Fibroblast of lung (primary cell): Measurements from ENCODE around the gene WDFY3. TPM values are rescaled to one million over a fixed set of nuclear protein-coding genes. Genes with fewer than 3 reads are reported as not detected.

Source experiments
- DNase-seq, 2 donors: peaks; one replicate each; pipeline versions ENCODE4 v3.0.0 to v3.0.0-alpha.2; 2010; ENCODE audit warnings: low read depth in 2 of 2
- H2AFZ ChIP-seq: 2 replicates; pipeline ENCODE4 v1.5.1; 2012; ENCODE audit warnings: low read length, control low read depth, inconsistent platforms
- H3K27ac ChIP-seq: 2 replicates; pipeline ENCODE4 v1.5.1; 2011; ENCODE audit warnings: low read length, control low read depth; ENCODE audit not compliant: insufficient read depth
- H3K27me3 ChIP-seq: 2 replicates; pipeline ENCODE4 v1.5.1; 2011; ENCODE audit warnings: mild to moderate bottlenecking, low read length; ENCODE audit not compliant: control insufficient read depth, insufficient read depth
- H3K36me3 ChIP-seq: 2 replicates; pipeline ENCODE4 v1.5.1; 2011; ENCODE audit warnings: low read length; ENCODE audit not compliant: control insufficient read depth, insufficient read depth
- H3K4me1 ChIP-seq: 2 replicates; pipeline ENCODE4 v1.5.1; 2011; ENCODE audit warnings: low read length; ENCODE audit not compliant: control insufficient read depth, insufficient read depth; ENCODE audit errors: extremely low read depth
- H3K4me2 ChIP-seq: 2 replicates; pipeline ENCODE4 v1.5.1; 2011; ENCODE audit warnings: low read length, control low read depth; ENCODE audit not compliant: insufficient read depth; ENCODE audit errors: extremely low read depth
- H3K4me3 ChIP-seq, 4 experiments: fragments of 200-600 bp in 1 of 4; sonication (generic) in 1 of 4; replicated peaks in 1 of 4; 2 replicates each; pipeline ENCODE4 v1.5.1; 2011 to 2016; ENCODE audit warnings: low read length in 4 of 4, low read depth in 3 of 4, mild to moderate bottlenecking in 3 of 4, control low read depth in 2 of 4, inconsistent platforms in 1 of 4, mixed read lengths in 1 of 4; ENCODE audit not compliant: insufficient read depth in 1 of 4; ENCODE audit errors: control extremely low read depth in 1 of 4
- H3K79me2 ChIP-seq: 2 replicates; pipeline ENCODE4 v1.5.1; 2012; ENCODE audit warnings: mild to moderate bottlenecking, low read length, inconsistent platforms; ENCODE audit not compliant: control insufficient read depth, insufficient read depth
- H3K9ac ChIP-seq: 2 replicates; pipeline ENCODE4 v1.5.1; 2011; ENCODE audit warnings: mild to moderate bottlenecking, low read length, control low read depth; ENCODE audit not compliant: insufficient read depth
- H3K9me3 ChIP-seq: 2 replicates; pipeline ENCODE4 v1.5.1; 2012; ENCODE audit warnings: low read depth, low read length; ENCODE audit not compliant: control insufficient read depth, insufficient read depth
- H4K20me1 ChIP-seq: 2 replicates; pipeline ENCODE4 v1.5.1; 2011; ENCODE audit warnings: low read length; ENCODE audit not compliant: control insufficient read depth, insufficient read depth; ENCODE audit errors: extremely low read depth
- EZH2 ChIP-seq: IDR thresholded peaks from 2 replicates; pipeline ENCODE4 v1.5.1; 2012; ENCODE audit warnings: low read length, control low read depth, mild to moderate bottlenecking; ENCODE audit errors: missing control alignments
- polyA plus RNA-seq, 2 donors: library from polyadenylated mRNA; depleted of rRNA in 1 of 2; stranded (reverse) in 1 of 2; unstranded in 1 of 2; fragments of >200 nt; gene quantifications; 2 replicates each; pipeline ENCODE4 v1.2.1, GENCODE V29; 2011 to 2012; ENCODE audit warnings: missing spikeins in 1 of 2
- total RNA-seq: library from RNA; depleted of rRNA; stranded (reverse); fragments of >200 nt; gene quantifications from 2 replicates; pipeline ENCODE4 v1.2.1, GENCODE V29; 2014
- TF ChIP-seq, protein P1 (sequence below), 2 donors: IDR thresholded peaks in 1 of 2; conservative IDR thresholded peaks in 1 of 2; 1 replicate in 1 of 2; 2 replicates in 1 of 2; pipeline ENCODE4 v1.5.1; 2011 to 2012; ENCODE audit warnings: low read length in 2 of 2, control low read depth in 1 of 2, inconsistent platforms in 1 of 2, low read depth in 1 of 2, mild to moderate bottlenecking in 1 of 2

The WDFY3 gene
- total and polyA plus RNA-seq, 2 donors (not counting 1 experiment from before 2014, with no cell fraction given) = 26.8 to 88.8 TPM

DNA sequence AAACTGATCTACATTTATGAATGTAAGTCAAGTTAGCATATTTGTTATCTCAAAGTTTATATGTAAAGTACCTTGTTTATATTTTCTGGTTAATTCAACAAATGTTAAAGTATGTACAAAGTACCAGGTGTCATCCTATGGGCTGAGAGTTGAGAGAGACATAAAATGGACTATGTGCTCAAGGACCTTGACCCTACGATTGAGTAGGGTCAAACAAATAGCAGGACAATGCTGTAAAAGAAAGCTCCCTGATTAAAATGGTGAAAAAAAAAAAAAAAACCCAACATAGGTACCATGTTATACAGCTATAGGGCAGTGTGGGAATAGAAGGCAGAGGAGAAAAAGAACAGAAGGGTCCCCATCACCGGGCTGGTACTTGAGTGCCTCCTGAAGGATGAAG lies 260.2 kb downstream of the WDFY3 start:
- H3K79me2 ChIP-seq = no peaks in the 10 kb centered on the region
- TF ChIP-seq, protein P1, sequence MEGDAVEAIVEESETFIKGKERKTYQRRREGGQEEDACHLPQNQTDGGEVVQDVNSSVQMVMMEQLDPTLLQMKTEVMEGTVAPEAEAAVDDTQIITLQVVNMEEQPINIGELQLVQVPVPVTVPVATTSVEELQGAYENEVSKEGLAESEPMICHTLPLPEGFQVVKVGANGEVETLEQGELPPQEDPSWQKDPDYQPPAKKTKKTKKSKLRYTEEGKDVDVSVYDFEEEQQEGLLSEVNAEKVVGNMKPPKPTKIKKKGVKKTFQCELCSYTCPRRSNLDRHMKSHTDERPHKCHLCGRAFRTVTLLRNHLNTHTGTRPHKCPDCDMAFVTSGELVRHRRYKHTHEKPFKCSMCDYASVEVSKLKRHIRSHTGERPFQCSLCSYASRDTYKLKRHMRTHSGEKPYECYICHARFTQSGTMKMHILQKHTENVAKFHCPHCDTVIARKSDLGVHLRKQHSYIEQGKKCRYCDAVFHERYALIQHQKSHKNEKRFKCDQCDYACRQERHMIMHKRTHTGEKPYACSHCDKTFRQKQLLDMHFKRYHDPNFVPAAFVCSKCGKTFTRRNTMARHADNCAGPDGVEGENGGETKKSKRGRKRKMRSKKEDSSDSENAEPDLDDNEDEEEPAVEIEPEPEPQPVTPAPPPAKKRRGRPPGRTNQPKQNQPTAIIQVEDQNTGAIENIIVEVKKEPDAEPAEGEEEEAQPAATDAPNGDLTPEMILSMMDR (conservative IDR thresholded peaks at IDR 0.05 in 1 of 2, IDR thresholded peaks at IDR 0.05 in 1 of 2; ENCODE audit: low read depth in 1 of 2, low read length in 2 of 2) = no peak
- TF ChIP-seq EZH2 = no peak
- no peak overlapping the region for H3K4me2 ChIP-seq
- no peak overlapping the region for H3K27ac ChIP-seq
- no peaks in the 10 kb centered on the region for H3K9me3 ChIP-seq
- no peak for DNase-seq
- no peak overlapping the region for H2AFZ ChIP-seq
- H3K4me1 ChIP-seq = no peaks in the 10 kb centered on the region
- H3K4me3 ChIP-seq = no peak overlapping the region
- no peaks in the 10 kb centered on the region for H3K27me3 ChIP-seq
- no peaks in the 10 kb centered on the region for H4K20me1 ChIP-seq
- H3K36me3 ChIP-seq = peaks cover 7% of the 10 kb centered on the region
- H3K9ac ChIP-seq = no peak overlapping the region

DNA sequence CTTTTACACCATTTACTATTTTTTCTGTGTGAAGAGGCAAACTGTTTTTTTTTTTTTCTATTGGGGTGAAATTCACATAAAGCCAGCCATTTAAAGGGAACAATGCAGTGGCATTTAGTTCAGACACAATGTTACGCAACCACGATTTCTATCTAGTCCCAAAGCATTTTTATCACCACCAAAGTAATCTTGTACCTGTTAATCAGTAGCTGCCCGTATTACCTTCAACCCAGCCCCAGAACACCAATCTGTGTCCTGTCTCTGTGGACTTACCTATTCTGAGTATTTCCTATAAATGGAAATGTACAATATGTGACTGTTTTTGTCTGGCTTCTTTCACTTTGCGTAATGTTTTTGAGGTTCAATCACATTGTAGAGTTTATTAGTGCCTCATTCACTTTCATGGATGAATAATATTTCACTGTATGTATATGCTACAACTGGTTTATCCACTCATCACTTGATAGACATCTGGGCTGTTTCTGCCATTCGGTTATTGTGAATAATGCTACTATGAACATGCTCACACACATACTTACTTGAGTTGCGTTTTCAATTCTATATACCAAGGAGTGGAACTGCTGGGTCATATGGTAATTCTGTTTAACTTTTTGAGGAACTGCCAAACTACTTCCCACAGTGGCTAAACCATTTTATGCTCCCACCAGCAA lies 267.4 kb downstream of the WDFY3 start:
- Histone ChIP-seq H3K79me2 (no peaks in the 10 kb centered on the region), H3K27me3 (no peaks in the 10 kb centered on the region), H3K4me3 (no peak overlapping the region), H4K20me1 (no peaks in the 10 kb centered on the region), H2AFZ (no peak overlapping the region), H3K9me3 (no peaks in the 10 kb centered on the region), H3K9ac (no peak overlapping the region), H3K27ac (no peak overlapping the region), H3K36me3 (peaks cover 3% of the 10 kb centered on the region), H3K4me1 (no peaks in the 10 kb centered on the region), H3K4me2 (no peak overlapping the region)
- TF ChIP-seq, protein P1 (conservative IDR thresholded peaks at IDR 0.05 in 1 of 2, IDR thresholded peaks at IDR 0.05 in 1 of 2; ENCODE audit: low read depth in 1 of 2, low read length in 2 of 2) = no peak
- no peak for TF ChIP-seq EZH2
- DNase-seq = no peak

DNA sequence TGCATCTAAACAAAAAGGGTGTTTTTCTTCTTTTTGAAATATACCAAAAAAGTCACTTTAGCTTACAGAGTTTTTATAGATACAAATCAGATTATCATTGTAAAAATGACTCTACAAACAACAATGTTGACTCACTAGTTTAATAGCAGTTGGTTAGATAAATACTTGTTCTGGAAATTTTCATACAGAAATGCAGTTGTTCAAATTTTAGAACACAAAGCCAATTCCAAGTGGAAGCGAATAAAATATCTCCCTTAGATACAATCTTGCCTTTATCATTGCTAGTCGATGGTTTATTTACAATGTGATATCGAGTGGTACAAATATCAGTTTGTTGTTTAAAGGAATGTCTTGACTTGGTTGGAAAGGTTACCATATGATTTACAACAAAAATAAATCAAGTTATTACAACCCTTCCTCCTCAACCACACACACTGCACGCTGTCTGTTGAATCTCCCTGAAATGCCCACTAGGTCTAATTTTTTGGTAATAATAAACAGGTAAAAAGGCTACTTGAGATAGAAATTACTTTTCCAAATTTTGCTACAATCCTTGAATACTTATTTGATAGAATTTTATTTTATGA lies 268.8 kb downstream of the WDFY3 start:
- Histone ChIP-seq H3K4me2 (no peak overlapping the region), H3K27ac (no peak overlapping the region), H3K9ac (no peak overlapping the region), H3K9me3 (no peaks in the 10 kb centered on the region), H3K79me2 (no peaks in the 10 kb centered on the region), H3K27me3 (no peaks in the 10 kb centered on the region), H2AFZ (no peak overlapping the region), H4K20me1 (no peaks in the 10 kb centered on the region), H3K4me1 (no peaks in the 10 kb centered on the region), H3K4me3 (no peak overlapping the region), H3K36me3 (peaks cover 3% of the 10 kb centered on the region)
- TF ChIP-seq, protein P1 (conservative IDR thresholded peaks at IDR 0.05 in 1 of 2, IDR thresholded peaks at IDR 0.05 in 1 of 2; ENCODE audit: low read depth in 1 of 2, low read length in 2 of 2) = no peak
- no peak for TF ChIP-seq EZH2
- peak in 1 of 2 donors; percentile 19 for DNase-seq
